ENCODE measurements around the gene CDKN2A. TPM values are rescaled to one million over a fixed set of nuclear protein-coding genes. Genes with fewer than 3 reads are reported as not detected.

Gene CDKN2A
- total RNA-seq, 1 experiment from 2014 or later, result 0.35 TPM

DNA sequence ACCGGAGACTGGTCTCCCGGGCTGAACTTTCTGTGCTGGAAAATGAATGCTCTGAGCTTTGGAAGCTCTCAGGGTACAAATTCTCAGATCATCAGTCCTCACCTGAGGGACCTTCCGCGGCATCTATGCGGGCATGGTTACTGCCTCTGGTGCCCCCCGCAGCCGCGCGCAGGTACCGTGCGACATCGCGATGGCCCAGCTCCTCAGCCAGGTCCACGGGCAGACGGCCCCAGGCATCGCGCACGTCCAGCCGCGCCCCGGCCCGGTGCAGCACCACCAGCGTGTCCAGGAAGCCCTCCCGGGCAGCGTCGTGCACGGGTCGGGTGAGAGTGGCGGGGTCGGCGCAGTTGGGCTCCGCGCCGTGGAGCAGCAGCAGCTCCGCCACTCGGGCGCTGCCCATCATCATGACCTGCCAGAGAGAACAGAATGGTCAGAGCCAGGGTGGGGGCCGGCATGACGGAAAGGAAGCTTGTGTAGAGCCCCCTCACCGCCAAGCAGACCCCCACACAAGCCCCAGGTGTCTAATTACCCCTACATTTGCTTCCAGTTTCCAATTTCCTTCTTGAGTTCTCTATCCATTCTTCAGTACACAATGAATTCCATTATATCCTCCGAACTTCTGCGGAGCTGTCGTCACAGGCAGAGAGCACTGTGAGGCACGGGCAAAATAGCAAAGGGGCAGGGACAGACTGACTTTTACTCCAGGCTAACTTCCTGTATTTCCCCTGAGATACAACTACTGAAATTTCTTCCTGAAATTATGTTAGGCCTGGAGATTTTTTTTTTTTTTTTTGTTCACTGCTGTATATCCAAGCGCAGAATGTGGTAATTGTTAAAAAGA is 23.2 kb downstream of the CDKN2A start:
- H3K9ac ChIP-seq (ENCODE audit: extremely low read depth, insufficient read length, low read length), result no peak overlapping the region
- no CpG with 5 or more reads among the region's 45 CpGs for WGBS (ENCODE audit: extremely low coverage, insufficient read length, low lambda C conversion rate)
- no peak overlapping the region for H3K4ac ChIP-seq (ENCODE audit: low read depth, low read length)
- H4K20me1 ChIP-seq (ENCODE audit: control insufficient read depth, insufficient read depth, insufficient read length), result no peaks in the 10 kb centered on the region
- no peak overlapping the region for H4K91ac ChIP-seq (ENCODE audit: insufficient read length, low read depth, low read length)
- no peak overlapping the region for H2BK12ac ChIP-seq (ENCODE audit: insufficient read length, low read depth, low read length)
- H3K36me3 Mint-ChIP-seq (ENCODE audit: insufficient read depth in 1 of 3, low read depth in 3 of 3), result peaks cover 0 to 3% (median 0%) of the 10 kb centered on the region in 3 experiments; a peak in 2 of 7 replicates
- no peak overlapping the region for H3K56ac ChIP-seq (ENCODE audit: insufficient read length, low read depth, low read length)
- H2BK5ac ChIP-seq (ENCODE audit: insufficient read length, low read length), result no peak overlapping the region
- H2BK120ac ChIP-seq (ENCODE audit: low read depth, low read length, poor library complexity, severe bottlenecking), result no peak overlapping the region
- DNase-seq, result peak; percentile 40
- no peaks in the 10 kb centered on the region for H3K79me1 ChIP-seq (ENCODE audit: insufficient read depth, low read depth, low read length, poor library complexity, severe bottlenecking)
- peaks cover 99% of the 10 kb centered on the region for H3K27me3 Mint-ChIP-seq (ENCODE audit: low read depth)
- peaks cover 6% of the 10 kb centered on the region for H3K23me2 ChIP-seq (ENCODE audit: insufficient read length, low read depth, low read length, poor library complexity, severe bottlenecking)
- H3K27ac Mint-ChIP-seq, result no peak overlapping the region
- H3K4me3 Mint-ChIP-seq, result peak overlapping the region; percentile 2 to 70; a peak in 3 of 5 replicates
- H3K14ac ChIP-seq (ENCODE audit: insufficient read depth, low read length), result no peak overlapping the region
- H3T11ph ChIP-seq (ENCODE audit: low read length), result no peak overlapping the region
- H3K27ac ChIP-seq (ENCODE audit: insufficient read length, low read depth, low read length), result no peak overlapping the region
- H3K23ac ChIP-seq (ENCODE audit: insufficient read length, low read depth, low read length), result no peak overlapping the region
- no peak overlapping the region for H4K5ac ChIP-seq (ENCODE audit: insufficient read length, low read depth, low read length)
- TF ChIP-seq, protein P1, sequence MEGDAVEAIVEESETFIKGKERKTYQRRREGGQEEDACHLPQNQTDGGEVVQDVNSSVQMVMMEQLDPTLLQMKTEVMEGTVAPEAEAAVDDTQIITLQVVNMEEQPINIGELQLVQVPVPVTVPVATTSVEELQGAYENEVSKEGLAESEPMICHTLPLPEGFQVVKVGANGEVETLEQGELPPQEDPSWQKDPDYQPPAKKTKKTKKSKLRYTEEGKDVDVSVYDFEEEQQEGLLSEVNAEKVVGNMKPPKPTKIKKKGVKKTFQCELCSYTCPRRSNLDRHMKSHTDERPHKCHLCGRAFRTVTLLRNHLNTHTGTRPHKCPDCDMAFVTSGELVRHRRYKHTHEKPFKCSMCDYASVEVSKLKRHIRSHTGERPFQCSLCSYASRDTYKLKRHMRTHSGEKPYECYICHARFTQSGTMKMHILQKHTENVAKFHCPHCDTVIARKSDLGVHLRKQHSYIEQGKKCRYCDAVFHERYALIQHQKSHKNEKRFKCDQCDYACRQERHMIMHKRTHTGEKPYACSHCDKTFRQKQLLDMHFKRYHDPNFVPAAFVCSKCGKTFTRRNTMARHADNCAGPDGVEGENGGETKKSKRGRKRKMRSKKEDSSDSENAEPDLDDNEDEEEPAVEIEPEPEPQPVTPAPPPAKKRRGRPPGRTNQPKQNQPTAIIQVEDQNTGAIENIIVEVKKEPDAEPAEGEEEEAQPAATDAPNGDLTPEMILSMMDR (conservative IDR thresholded peaks at IDR 0.05), result no peak
- no peaks in the 10 kb centered on the region for H3K9me3 ChIP-seq (ENCODE audit: control insufficient read depth, low read depth, low read length)
- H3K79me2 ChIP-seq (ENCODE audit: insufficient read depth, low read length), result no peaks in the 10 kb centered on the region
- peaks cover 79% of the 10 kb centered on the region for H3K27me3 ChIP-seq (ENCODE audit: insufficient read depth, low read length)
- H2BK15ac ChIP-seq (ENCODE audit: low read depth, low read length), result no peak overlapping the region
- H3K4me1 Mint-ChIP-seq, result peaks cover 38 to 49% of the 10 kb centered on the region in 2 experiments
- no peak overlapping the region for H4K8ac ChIP-seq (replicated peaks; ENCODE audit: insufficient read length, low read depth, low read length)
- H2BK20ac ChIP-seq (ENCODE audit: low read depth, low read length, poor library complexity, severe bottlenecking), result no peak overlapping the region
- H2AK5ac ChIP-seq (ENCODE audit: insufficient read length, low read length), result no peak overlapping the region
- H3K4me2 ChIP-seq (ENCODE audit: insufficient read depth, insufficient read length, low read length), result peak overlapping the region; percentile 45
- peaks cover 6 to 19% of the 10 kb centered on the region in 2 experiments for H3K9me3 Mint-ChIP-seq
- H3K4me1 ChIP-seq (ENCODE audit: insufficient read depth, low read length), result no peaks in the 10 kb centered on the region; the same call in 1 of the 2 replicates
- no peak overlapping the region for H2AFZ ChIP-seq (ENCODE audit: low read length)
- no peak overlapping the region for H3K18ac ChIP-seq (ENCODE audit: insufficient read length, low read depth, low read length)

Data from H9 (cell line).